GM12878 (cell line): ENCODE measurements around the gene PLEKHM1. TPM values are rescaled to one million over a fixed set of nuclear protein-coding genes. Genes with fewer than 3 reads are reported as not detected.

Source experiments
- ATAC-seq: fragments of 200-7000 bp; cut with Tn5 transposase; 3 replicates; pipeline ENCODE4 v1.9.1; 2020; ENCODE audit warnings: mild to moderate bottlenecking, moderate library complexity
- BruUV-seq: library from RNA; stranded (reverse); fragments of 400-500 nt; replicated peaks from 2 replicates; lab custom pipeline; 2021; lab: Mats Ljungman, UMichigan
- CTCF ChIA-PET: fragments of 300-600 bp; sonication (Branson Sonifier 250); formaldehyde crosslinking; extraction: SDS; loops from one replicate; lab custom pipeline; 2021; ENCODE audit warnings: inconsistent platforms; lab: Yijun Ruan, JAX
- POLR2A ChIA-PET: fragments of 350-600 bp; formaldehyde crosslinking; extraction: SDS; loops from one replicate; lab custom pipeline; 2021; ENCODE audit warnings: inconsistent platforms; lab: Charles Lee
- RAD21 ChIA-PET: fragments of 300-600 bp; sonication (Branson Sonifier 250); formaldehyde crosslinking; loops from one replicate; lab custom pipeline; 2023; ENCODE audit warnings: antibody characterized with exemption; ENCODE audit not compliant: unreplicated experiment; lab: Charles Lee
- SMC1A ChIA-PET: fragments of 300-600 bp; sonication (Branson Sonifier 250); formaldehyde crosslinking; loops from one replicate; lab custom pipeline; 2023; ENCODE audit not compliant: unreplicated experiment, uncharacterized antibody; lab: Charles Lee
- DNase-seq: peaks from one replicate; pipeline ENCODE4 v3.0.0-alpha.2; 2011; ENCODE audit warnings: low read depth, low spot score
- FAIRE-seq: peaks from 3 replicates; lab custom pipeline; 2011; peaks lifted over from hg19 to GRCh38; lab: Jason Lieb, UNC
- H2AFZ ChIP-seq: 2 replicates; pipeline ENCODE4 v1.6.0; 2011; ENCODE audit warnings: low read depth, low read length, control low read depth; ENCODE audit not compliant: control insufficient read depth
- H3K27ac ChIP-seq: 2 replicates; pipeline ENCODE4 v1.5.1; 2011; ENCODE audit warnings: control low read depth; ENCODE audit not compliant: control insufficient read depth, insufficient read depth
- H3K27me3 ChIP-seq, 2 experiments: replicated peaks in 1 of 2; 2 replicates each; pipeline versions ENCODE4 v1.6.0 to v1.6.1; 2011; ENCODE audit warnings: low read length in 1 of 2; ENCODE audit not compliant: control insufficient read depth in 2 of 2, insufficient read depth in 2 of 2
- H3K36me3 ChIP-seq, 2 experiments: 2 replicates each; pipeline ENCODE4 v1.5.1; 2011; ENCODE audit warnings: low read length in 1 of 2; ENCODE audit not compliant: control insufficient read depth in 2 of 2, insufficient read depth in 2 of 2
- H3K4me1 ChIP-seq: 2 replicates; pipeline ENCODE4 v1.6.1; 2011; ENCODE audit warnings: mild to moderate bottlenecking, low read length, moderate library complexity, mixed read lengths; ENCODE audit not compliant: control insufficient read depth, insufficient read depth
- H3K4me2 ChIP-seq: 2 replicates; pipeline ENCODE4 v1.6.0; 2011; ENCODE audit warnings: control low read depth; ENCODE audit not compliant: control insufficient read depth, insufficient read depth
- H3K4me3 ChIP-seq: fragments of 200-600 bp; sonication (generic); 2 replicates; pipeline ENCODE4 v1.5.1; 2016
- H3K79me2 ChIP-seq: 2 replicates; pipeline ENCODE4 v1.6.0; 2011; ENCODE audit warnings: low read length; ENCODE audit not compliant: control insufficient read depth, insufficient read depth
- H3K9ac ChIP-seq: 2 replicates; pipeline ENCODE4 v1.8.0; 2011; ENCODE audit warnings: low read length, control low read depth, mixed read lengths; ENCODE audit not compliant: control insufficient read depth, insufficient read depth
- H3K9me3 ChIP-seq: replicated peaks from 3 replicates; pipeline ENCODE4 v1.5.1; 2011; ENCODE audit warnings: mild to moderate bottlenecking, low read length; ENCODE audit not compliant: control insufficient read depth, insufficient read depth
- H4K20me1 ChIP-seq: 2 replicates; pipeline ENCODE4 v1.6.0; 2011; ENCODE audit not compliant: control insufficient read depth, insufficient read depth
- BACH1 ChIP-seq: fragments of 450-650 bp; IDR thresholded peaks from 2 replicates; pipeline ENCODE4 v1.6.1; 2017; ENCODE audit warnings: mild to moderate bottlenecking, borderline replicate concordance
- BHLHE40 ChIP-seq, 2 experiments: fragments of 450-650 bp in 1 of 2; IDR thresholded peaks; 2 replicates each; pipeline ENCODE4 v1.6.1; 2011 to 2017; ENCODE audit warnings: low read depth in 2 of 2, borderline replicate concordance in 1 of 2, improper control_type of control experiment in 1 of 2, low read length in 1 of 2, mild to moderate bottlenecking in 1 of 2
- CHD2 ChIP-seq: IDR thresholded peaks from 2 replicates; pipeline ENCODE4 v1.6.1; 2011; ENCODE audit warnings: low read depth, low read length, improper control_type of control experiment, borderline replicate concordance
- DPF2 ChIP-seq: fragments of 450-650 bp; IDR thresholded peaks from 2 replicates; pipeline ENCODE4 v1.6.1; 2017; ENCODE audit warnings: mild to moderate bottlenecking
- E2F8 ChIP-seq: fragments of 450-650 bp; IDR thresholded peaks from 2 replicates; pipeline ENCODE4 v1.6.1; 2018; ENCODE audit warnings: mild to moderate bottlenecking, low read depth, moderate library complexity; ENCODE audit not compliant: partially characterized antibody
- EED ChIP-seq: sonication (generic); IDR thresholded peaks from 2 replicates; pipeline ENCODE4 v1.6.1; 2016; ENCODE audit warnings: antibody characterized with exemption, low read depth
- ELK1 ChIP-seq: IDR thresholded peaks from 2 replicates; pipeline ENCODE4 v1.6.1; 2012; ENCODE audit warnings: low read depth, low read length, improper control_type of control experiment
- GATAD2B ChIP-seq: fragments of 450-650 bp; conservative IDR thresholded peaks from 2 replicates; pipeline ENCODE4 v1.6.1; 2017; ENCODE audit warnings: low read depth, mild to moderate bottlenecking, moderate library complexity
- HDAC2 ChIP-seq: fragments of 200-600 bp; sonication (generic); IDR thresholded peaks from 2 replicates; pipeline ENCODE4 v1.6.1; 2017
- IKZF1 ChIP-seq: fragments of 450-650 bp; conservative IDR thresholded peaks from 2 replicates; pipeline ENCODE4 v1.6.1; 2017; ENCODE audit warnings: antibody characterized with exemption, mild to moderate bottlenecking
- MYB ChIP-seq: fragments of 150-350 bp; IDR thresholded peaks from 2 replicates; pipeline ENCODE4 v1.6.1; 2014; ENCODE audit warnings: mild to moderate bottlenecking, low read depth, low read length, borderline replicate concordance
- NBN ChIP-seq: fragments of 450-650 bp; IDR thresholded peaks from 2 replicates; pipeline ENCODE4 v1.6.1; 2016
- NFIC ChIP-seq: IDR thresholded peaks from 2 replicates; pipeline ENCODE4 v1.6.1; 2012; ENCODE audit warnings: low read depth, mild to moderate bottlenecking, inconsistent platforms, low read length, moderate library complexity
- NR2C1 ChIP-seq: fragments of 450-650 bp; IDR thresholded peaks from 2 replicates; pipeline ENCODE4 v1.6.1; 2017; ENCODE audit warnings: antibody characterized with exemption, mild to moderate bottlenecking, moderate library complexity
- NRF1 ChIP-seq: conservative IDR thresholded peaks from 2 replicates; pipeline ENCODE4 v1.6.1; 2011; ENCODE audit warnings: mild to moderate bottlenecking, low read depth, low read length, improper control_type of control experiment
- PAX5 ChIP-seq: IDR thresholded peaks from 2 replicates; pipeline ENCODE4 v1.6.1; 2011; ENCODE audit warnings: low read depth, low read length, borderline replicate concordance
- RB1 ChIP-seq: fragments of 450-650 bp; formaldehyde crosslinking; IDR thresholded peaks from 2 replicates; pipeline ENCODE4 v1.6.1; 2017; ENCODE audit warnings: mild to moderate bottlenecking, borderline replicate concordance
- RELA ChIP-seq: fragments of 450-650 bp; IDR thresholded peaks from 2 replicates; pipeline ENCODE4 v1.8.0; 2014; ENCODE audit warnings: borderline replicate concordance; ENCODE audit not compliant: partially characterized antibody
- RUNX3 ChIP-seq: IDR thresholded peaks from 2 replicates; pipeline ENCODE4 v1.6.1; 2012; ENCODE audit warnings: low read length, inconsistent platforms
- SIN3A ChIP-seq: IDR thresholded peaks from 2 replicates; pipeline ENCODE4 v1.6.1; 2012; ENCODE audit warnings: low read depth, low read length, improper control_type of control experiment
- SMAD1 ChIP-seq: fragments of 450-650 bp; IDR thresholded peaks from 2 replicates; pipeline ENCODE4 v1.6.1; 2018; ENCODE audit warnings: mild to moderate bottlenecking, low read depth; ENCODE audit not compliant: partially characterized antibody
- SMARCA5 ChIP-seq: fragments of 450-650 bp; IDR thresholded peaks from 2 replicates; pipeline ENCODE4 v1.6.1; 2017; ENCODE audit warnings: mild to moderate bottlenecking
- TARDBP ChIP-seq: IDR thresholded peaks from 2 replicates; pipeline ENCODE4 v1.6.1; 2016; ENCODE audit warnings: borderline replicate concordance
- ZNF274 ChIP-seq: IDR thresholded peaks from one replicate; pipeline ENCODE4 v1.8.0; 2011; ENCODE audit not compliant: insufficient read length, insufficient read depth
- WGBS: methylation state at CpG from one replicate; pipeline ENCODE4 v1.1.6; 2016; ENCODE audit warnings: low lambda C conversion rate; ENCODE audit not compliant: insufficient replicate concordance, insufficient coverage; ENCODE audit errors: missing lambda C conversion rate; 5-methylcytosine and 5-hydroxymethylcytosine counted together
- in situ Hi-C: fragments of 300-500 bp; cut with MboI; formaldehyde crosslinking; loops from 9 replicates; pipeline ENCODE4 v1.14.3; 2018; ENCODE audit warnings: mixed read lengths
- intact Hi-C: fragments of 100-400 bp; cut with micrococcal nuclease; formaldehyde crosslinking; loops from one replicate; pipeline ENCODE4 v1.14.2; 2022; ENCODE audit not compliant: unreplicated experiment
- polyA plus RNA-seq, 11 experiments: library from polyadenylated mRNA; depleted of rRNA in 4 of 11; unstranded in 6 of 11; stranded (reverse) in 5 of 11; fragments of >200 nt; fragmentation: Nextera tagmentation in 4 of 11; fragmentation: Illumina TruSeq in 1 of 11; extraction: Ambion mirVana in 4 of 11; extraction: Trizol in 1 of 11; gene quantifications; 1 replicate in 1 of 11; 2 replicates in 10 of 11; pipeline versions ENCODE4 v1.2.1 to v1.2.3, GENCODE V29; 2011 to 2016; ENCODE audit warnings: inconsistent platforms in 2 of 11, missing spikeins in 2 of 11, low read depth in 1 of 11
- total RNA-seq, 4 experiments: library from RNA; depleted of rRNA in 3 of 4; stranded (reverse); fragments of >200 nt in 3 of 4; fragmentation: Illumina TruSeq in 1 of 4; extraction: Trizol in 1 of 4; gene quantifications; 2 replicates each; pipeline versions ENCODE4 v1.2.1 to v1.2.3, GENCODE V29; 2013 to 2021

Gene PLEKHM1
- total and polyA plus RNA-seq, 10 of the 15 experiments (the other 5 are each of a cell fraction or from before 2014, with no cell fraction given): 0.21 to 27.8 (median 9.4) TPM

GRCh38 chr17:45428931-45429338 lies 61.6 kb downstream of the PLEKHM1 start:
- intact Hi-C loops: loop anchor here (2.0 kb wide), 3 partner anchors 16 to 164 kb away; no protein-coding TSS in a partner anchor
- Histone ChIP-seq H2AFZ (no peak overlapping the region), H4K20me1 (no peaks in the 10 kb centered on the region), H3K4me2 (peak overlapping the region; percentile 92), H3K4me3 (peak overlapping the region; percentile 17; the same call in 1 of the 2 replicates), H3K27me3 (no peaks in the 10 kb centered on the region), H3K36me3 (no peaks in the 10 kb centered on the region), H3K79me2 (peaks cover 3% of the 10 kb centered on the region; the same call in 1 of the 2 replicates), H3K4me1 (peaks cover 26% of the 10 kb centered on the region), H3K9ac (peak overlapping the region; percentile 25; the same call in 1 of the 2 replicates), H3K27ac (peak overlapping the region; percentile 56), H3K9me3 (no peaks in the 10 kb centered on the region)
- no TSS peak for BruUV-seq
- ATAC-seq (no peak), FAIRE-seq (peak; percentile 96), DNase-seq (no peak)
- ChIA-PET RAD21 (interaction anchor here (0.6 to 3.3 kb wide), 7 partner anchors 16 to 156 kb away, joined by 3 to 24 read pairs (median 3); no protein-coding TSS in a partner anchor), CTCF (interaction anchor here (0.6 to 6.9 kb wide), 20 partner anchors 11 to 424 kb away, joined by 3 to 67 read pairs (median 4); no protein-coding TSS in a partner anchor), SMC1A (interaction anchor here (0.6 to 4.0 kb wide), 6 partner anchors 12 to 163 kb away, joined by 3 to 21 read pairs (median 4); no protein-coding TSS in a partner anchor), POLR2A (interaction anchor here (0.8 to 1.2 kb wide), 2 partner anchors 16 to 20 kb away, joined by 4 to 5 read pairs; no protein-coding TSS in a partner anchor)
- under 1% methylated on average over 15 of the region's 15 CpGs for WGBS
- in situ Hi-C loops: no loop called here
- TF ChIP-seq BACH1 (no peak), NR2C1 (no peak), CHD2 (no peak), BHLHE40 (IDR thresholded peaks at IDR 0.05; ENCODE audit: borderline replicate concordance in 1 of 2, low read depth in 2 of 2, low read length in 1 of 2) (peak; percentile 21 to 52; a peak in 1 of 4 replicates), MYB (no peak), TARDBP (no peak), SMARCA5 (no peak), E2F8 (no peak), IKZF1 (peak; percentile 80), SMAD1 (no peak), NRF1 (no peak), ELK1 (no peak), ZNF274 (no peak), PAX5 (no peak), GATAD2B (0 out of 2 replicates have a peak, but pooled peaks have one; percentile 21), DPF2 (peak; percentile 20; the same call in 1 of the 2 replicates), HDAC2 (no peak), NFIC (peak; percentile 51; the same call in 1 of the 2 replicates), RELA (no peak), EED (peak; percentile 73), RB1 (no peak), NBN (no peak), RUNX3 (0 out of 2 replicates have a peak, but pooled peaks have one; percentile 25), SIN3A (no peak)
